Activated naive CD8-positive, alpha-beta T cell treated with anti-CD3 and anti-CD28 coated beads for 36 hours (primary cell): ENCODE data around the gene TAGLN3. TPM values are rescaled to one million over a fixed set of nuclear protein-coding genes. Genes with fewer than 3 reads are reported as not detected.
A peak's percentile ranks its signal among the peaks of the same experiment; 100 is the strongest.

Experiments used
- DNase-seq: peaks from one replicate; pipeline ENCODE4 v3.0.0; 2021
- H3K27ac Mint-ChIP-seq: one replicate; pipeline ENCODE4 v1.8.0; 2022; ENCODE audit warnings: mild to moderate bottlenecking, moderate library complexity, mixed read lengths
- H3K27me3 Mint-ChIP-seq: one replicate; pipeline ENCODE4 v1.8.0; 2022; ENCODE audit warnings: mild to moderate bottlenecking, mixed read lengths
- H3K36me3 Mint-ChIP-seq: one replicate; pipeline ENCODE4 v1.8.0; 2021; ENCODE audit warnings: mild to moderate bottlenecking, mixed read lengths
- H3K4me1 Mint-ChIP-seq: one replicate; pipeline ENCODE4 v1.8.0; 2021; ENCODE audit warnings: mixed read lengths
- H3K4me3 Mint-ChIP-seq: one replicate; pipeline ENCODE4 v1.8.0; 2022; ENCODE audit warnings: mild to moderate bottlenecking, moderate library complexity, mixed read lengths
- H3K9me3 Mint-ChIP-seq: one replicate; pipeline ENCODE4 v1.8.0; 2022; ENCODE audit warnings: mixed read lengths
- total RNA-seq, 2 experiments: library from RNA; stranded (reverse); gene quantifications; one replicate each; pipeline ENCODE4 v1.2.3, GENCODE V29; 2021

The TAGLN3 gene
- total RNA-seq, 2 experiments from 2014 or later: 0.31 to 0.48 TPM

DNA sequence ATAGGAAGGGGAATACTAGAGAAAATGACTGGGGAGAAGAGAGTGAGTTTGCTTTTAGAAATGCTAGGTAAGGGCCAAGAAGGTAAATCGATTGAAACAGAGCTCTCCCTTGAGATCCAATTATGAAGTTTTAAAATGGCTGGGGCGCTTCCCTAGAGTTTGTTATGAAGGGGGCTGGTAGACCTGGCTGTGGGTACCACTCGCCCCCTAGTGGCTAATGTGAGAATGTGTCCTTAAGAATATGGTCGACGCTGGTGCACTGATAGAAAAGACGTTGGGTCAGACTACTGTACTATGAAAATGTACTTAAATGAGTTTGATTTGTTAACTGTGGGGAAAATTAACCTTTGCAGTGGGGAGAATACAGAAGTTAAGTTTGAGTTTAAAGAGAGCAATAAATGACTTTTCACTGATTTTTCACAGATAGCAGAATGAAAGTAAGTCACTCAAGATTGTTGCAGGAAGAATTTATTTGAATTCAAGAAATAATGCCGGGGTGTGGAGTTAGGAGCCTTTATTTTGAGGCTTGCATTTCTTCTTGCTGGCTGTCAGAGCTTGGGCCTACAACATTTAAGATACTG lies 45.0 kb downstream of the TAGLN3 start:
- no peaks in the 10 kb centered on the region for H3K36me3 Mint-ChIP-seq
- H3K4me3 Mint-ChIP-seq: no peak overlapping the region
- H3K4me1 Mint-ChIP-seq: peaks cover 4% of the 10 kb centered on the region
- H3K27ac Mint-ChIP-seq: no peak overlapping the region
- no peaks in the 10 kb centered on the region for H3K27me3 Mint-ChIP-seq
- no peaks in the 10 kb centered on the region for H3K9me3 Mint-ChIP-seq
- peak; percentile 46 for DNase-seq

DNA sequence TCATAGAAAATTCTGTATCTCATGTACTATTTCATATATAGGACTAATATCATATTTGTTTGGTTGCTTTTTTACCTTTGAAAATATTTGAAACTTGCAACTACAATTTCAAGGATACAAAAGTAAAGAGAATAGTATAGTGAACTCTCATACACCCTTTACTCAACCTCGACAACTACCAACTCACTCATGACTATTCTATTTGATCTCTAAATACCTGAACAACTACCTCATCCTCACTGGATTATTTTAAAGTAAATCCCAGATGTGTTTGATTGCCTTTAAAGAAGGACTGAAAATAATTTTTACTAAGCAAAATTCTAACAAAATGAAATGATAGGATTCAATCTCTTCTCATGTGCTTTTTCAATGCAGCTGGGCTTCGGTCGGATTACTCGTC lies 47.9 kb downstream of the TAGLN3 start:
- no peak overlapping the region for H3K27ac Mint-ChIP-seq
- no peaks in the 10 kb centered on the region for H3K27me3 Mint-ChIP-seq
- no peaks in the 10 kb centered on the region for H3K9me3 Mint-ChIP-seq

DNA sequence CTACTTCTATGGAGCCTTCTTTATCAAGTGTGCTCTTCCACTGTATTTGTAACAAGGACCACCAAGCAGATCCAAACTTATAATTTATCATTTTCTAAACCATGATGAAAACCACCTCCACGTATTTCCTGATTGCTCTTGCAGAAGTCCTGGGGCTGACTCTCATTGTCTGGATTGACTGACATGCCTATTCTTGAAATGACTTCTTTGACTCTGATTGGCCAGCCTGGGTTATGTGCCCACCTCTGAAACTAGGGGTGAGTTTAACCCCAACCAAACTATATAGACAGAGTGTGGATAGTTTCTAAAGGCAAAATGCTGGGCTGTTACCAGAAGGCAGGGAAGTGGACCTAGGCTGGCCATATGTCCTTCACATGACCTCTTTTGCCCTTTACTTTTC lies 48.5 kb downstream of the TAGLN3 start:
- Mint-ChIP-seq H3K36me3 (no peaks in the 10 kb centered on the region), H3K9me3 (no peaks in the 10 kb centered on the region), H3K4me1 (peaks cover 4% of the 10 kb centered on the region), H3K27me3 (no peaks in the 10 kb centered on the region), H3K27ac (no peak overlapping the region), H3K4me3 (no peak overlapping the region)
- no peak for DNase-seq

More for the DNA sequence above, 47.9 kb downstream of the TAGLN3 start:
- Mint-ChIP-seq H3K36me3 (no peaks in the 10 kb centered on the region), H3K4me1 (peaks cover 4% of the 10 kb centered on the region), H3K4me3 (no peak overlapping the region)
- DNase-seq: no peak

DNA sequence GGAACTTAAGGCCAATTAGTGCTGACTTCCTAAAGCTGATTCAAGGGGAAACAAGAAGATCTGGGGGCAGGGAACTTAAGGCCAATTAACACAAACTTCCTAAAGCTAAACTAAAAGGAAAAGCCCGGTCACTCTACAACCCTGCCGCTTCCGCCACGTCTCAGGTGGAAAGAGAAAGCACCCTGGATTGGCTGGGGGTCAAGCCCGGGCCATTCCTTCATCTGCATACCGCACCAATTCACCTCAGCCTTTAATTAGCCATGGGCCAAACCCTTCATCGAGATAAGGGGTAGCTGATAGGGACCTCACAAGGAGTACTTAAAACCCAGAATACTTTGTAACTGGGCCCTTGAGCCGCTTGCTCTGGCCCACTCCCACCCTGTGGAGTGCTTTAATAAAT lies 50.2 kb downstream of the TAGLN3 start:
- no peak for DNase-seq
- H3K9me3 Mint-ChIP-seq: no peaks in the 10 kb centered on the region
- H3K4me3 Mint-ChIP-seq: no peak overlapping the region
- no peak overlapping the region for H3K27ac Mint-ChIP-seq
- H3K27me3 Mint-ChIP-seq: no peaks in the 10 kb centered on the region
- no peaks in the 10 kb centered on the region for H3K36me3 Mint-ChIP-seq
- peaks cover 4% of the 10 kb centered on the region for H3K4me1 Mint-ChIP-seq

DNA sequence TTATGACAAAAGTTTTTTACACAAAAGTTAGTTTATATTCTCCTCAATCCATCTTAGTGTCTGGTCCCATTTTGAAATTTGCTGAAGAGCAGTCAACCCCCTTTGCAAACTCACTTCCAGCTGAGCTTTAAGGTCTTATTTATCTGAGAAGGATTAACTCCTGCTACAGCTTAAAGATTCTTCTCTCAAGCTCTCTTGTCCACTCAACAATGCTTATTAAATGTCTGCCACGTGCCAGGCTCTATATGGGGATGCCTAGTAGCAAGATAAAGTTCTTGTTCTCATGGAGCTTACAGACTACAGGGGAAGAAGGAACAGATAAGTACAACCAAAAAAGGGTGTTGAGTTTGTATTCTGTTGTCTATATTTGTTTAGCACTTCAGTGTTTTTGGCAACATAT lies 54.5 kb downstream of the TAGLN3 start:
- H3K27me3 Mint-ChIP-seq: no peaks in the 10 kb centered on the region
- no peaks in the 10 kb centered on the region for H3K36me3 Mint-ChIP-seq
- H3K9me3 Mint-ChIP-seq: no peaks in the 10 kb centered on the region
- DNase-seq: no peak
- no peak overlapping the region for H3K27ac Mint-ChIP-seq
- H3K4me3 Mint-ChIP-seq: no peak overlapping the region
- H3K4me1 Mint-ChIP-seq: peaks cover 3% of the 10 kb centered on the region

DNA sequence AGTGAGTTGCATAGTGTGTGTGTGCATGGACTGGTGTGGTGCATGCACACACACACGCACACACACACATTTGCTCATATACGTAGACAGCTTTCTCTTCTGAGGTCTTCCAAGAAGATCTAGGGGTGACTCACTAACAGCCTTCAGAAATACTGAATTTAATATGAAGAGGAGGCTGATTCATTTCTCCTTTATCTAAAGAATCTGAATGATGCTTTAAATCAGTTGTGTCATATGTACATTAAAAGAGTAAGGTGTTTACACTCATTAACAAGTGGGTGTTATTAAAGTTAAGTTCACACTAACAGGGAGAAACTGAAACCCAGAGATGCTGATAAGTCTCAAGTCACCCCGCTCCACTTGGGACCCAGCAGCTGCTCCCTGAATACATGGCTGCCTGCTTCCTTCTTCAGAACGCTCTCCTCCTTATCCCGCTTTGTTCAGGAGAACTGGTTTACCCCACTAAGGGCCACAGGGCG lies 57.8 kb downstream of the TAGLN3 start:
- Mint-ChIP-seq H3K36me3 (no peaks in the 10 kb centered on the region), H3K27me3 (no peaks in the 10 kb centered on the region), H3K4me1 (peaks cover 3% of the 10 kb centered on the region), H3K9me3 (peaks cover 4% of the 10 kb centered on the region), H3K4me3 (no peak overlapping the region), H3K27ac (no peak overlapping the region)
- DNase-seq: no peak

DNA sequence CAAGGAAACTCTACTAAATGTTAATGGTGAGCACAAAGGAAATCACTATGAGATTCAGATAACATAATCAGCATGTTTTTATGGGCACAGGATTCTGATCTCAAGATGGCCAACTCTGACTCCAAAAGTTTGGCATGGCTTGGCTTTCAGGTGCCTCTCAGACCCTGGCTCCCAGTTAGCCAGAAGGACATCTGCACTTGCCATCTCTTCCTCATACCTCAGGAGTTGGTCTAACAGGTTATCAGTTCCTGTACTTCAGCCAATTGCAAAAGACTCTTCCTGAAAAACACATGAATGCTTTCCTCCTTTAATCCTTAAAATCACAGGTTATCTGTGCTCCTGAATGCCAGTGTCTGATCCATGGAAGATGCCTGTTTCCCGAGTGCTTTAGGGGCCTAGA lies 60.8 kb downstream of the TAGLN3 start:
- Mint-ChIP-seq H3K36me3 (no peaks in the 10 kb centered on the region), H3K4me3 (no peak overlapping the region), H3K27me3 (no peaks in the 10 kb centered on the region), H3K4me1 (peaks cover 3% of the 10 kb centered on the region), H3K9me3 (peaks cover 4% of the 10 kb centered on the region), H3K27ac (no peak overlapping the region)
- no peak for DNase-seq

DNA sequence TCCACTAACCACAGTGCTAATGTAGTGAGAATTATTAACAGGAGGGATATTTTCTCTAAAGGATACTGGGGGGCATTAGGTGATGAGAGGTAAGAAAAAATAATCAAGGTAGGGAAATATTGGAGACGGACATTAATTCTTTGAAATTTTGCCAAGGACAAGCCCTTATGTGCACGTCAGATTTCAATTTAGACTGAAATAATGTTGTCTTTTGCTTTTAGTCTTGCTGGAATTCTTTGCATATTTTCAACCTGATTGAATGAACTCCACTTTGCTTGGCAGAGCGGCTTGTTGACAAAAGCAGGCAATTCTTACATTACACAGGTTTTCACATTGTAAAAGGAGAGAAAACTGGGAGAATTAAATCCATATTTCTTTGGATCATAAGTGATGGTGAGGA lies 62.4 kb downstream of the TAGLN3 start:
- H3K27ac Mint-ChIP-seq: no peak overlapping the region
- peaks cover 4% of the 10 kb centered on the region for H3K9me3 Mint-ChIP-seq
- H3K36me3 Mint-ChIP-seq: no peaks in the 10 kb centered on the region
- peaks cover 3% of the 10 kb centered on the region for H3K4me1 Mint-ChIP-seq
- no peaks in the 10 kb centered on the region for H3K27me3 Mint-ChIP-seq
- H3K4me3 Mint-ChIP-seq: no peak overlapping the region
- DNase-seq: no peak

Other genes with a start within 250 kb of the TAGLN3 start
- gene PHLDB2, start 139.7 kb upstream of the TAGLN3 start, total RNA-seq: 1 to 10 TPM; 2.3 to 2.5 TPM
- gene ABHD10, start 19.9 kb upstream of the TAGLN3 start, total RNA-seq: 10 to 100 TPM; 56.2 to 57.8 TPM
- not detected for gene TMPRSS7, start 35.8 kb downstream of the TAGLN3 start, total RNA-seq
- gene C3orf52, start 87.5 kb downstream of the TAGLN3 start, total RNA-seq: 1 to 10 TPM; 3.4 to 4.5 TPM
- 1 to 10 TPM; 7.5 to 8.5 TPM for gene GCSAM, start 134.3 kb downstream of the TAGLN3 start, total RNA-seq